ENCODE data around the gene SYK. TPM values are rescaled to one million over a fixed set of nuclear protein-coding genes. Genes with fewer than 3 reads are reported as not detected.
A peak's percentile ranks its signal among the peaks of the same experiment; 100 is the strongest.
"Not testable (repeated sequence)": the region's sequence is repeated elsewhere in the genome, so short reads cannot be mapped to it uniquely, and the experiment has no call there.

SYK gene
- total RNA-seq (10 to 100 TPM in 1 of 5 experiments, 1 to 10 TPM in 3, under 1 TPM in 1; 0.41 to 71.6 (median 2.4) TPM), polyA plus RNA-seq (under 1 TPM; 0.26 to 0.31 TPM), total RNA-seq (not detected)

DNA sequence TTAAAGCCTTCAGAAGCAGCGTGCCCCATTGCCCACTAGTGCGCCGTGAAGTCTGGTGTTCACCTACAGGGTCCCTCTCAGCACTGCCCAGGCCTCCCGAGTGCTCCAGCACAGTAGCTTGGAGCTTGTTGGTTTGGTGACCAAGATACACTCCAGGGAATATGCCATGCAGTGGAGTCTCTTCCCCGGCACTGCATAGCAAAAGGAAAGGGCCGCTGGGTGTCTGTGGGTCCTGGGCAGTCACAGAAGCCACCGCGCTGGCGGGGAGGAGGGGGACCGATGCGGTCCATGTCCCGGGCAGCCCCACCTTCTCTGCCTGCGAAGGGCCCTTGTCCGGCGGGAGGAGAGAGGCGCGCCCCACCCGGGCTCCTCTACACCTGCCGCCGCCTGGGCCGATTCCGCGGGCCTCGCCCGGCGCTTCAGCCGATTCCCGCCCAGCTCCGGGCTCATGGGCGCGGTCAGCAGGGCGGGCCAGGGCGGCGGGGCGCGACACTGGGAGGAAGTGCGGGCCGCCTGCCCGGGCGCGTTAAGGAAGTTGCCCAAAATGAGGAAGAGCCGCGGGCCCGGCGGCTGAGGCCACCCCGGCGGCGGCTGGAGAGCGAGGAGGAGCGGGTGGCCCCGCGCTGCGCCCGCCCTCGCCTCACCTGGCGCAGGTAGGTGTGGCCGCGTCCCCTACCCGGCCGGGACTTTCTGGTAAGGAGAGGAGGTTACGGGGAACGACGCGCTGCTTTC is at the start of gene SYK:
Gene SYK, plus strand, starts transcription at position 579 of the 732 bp plus-strand sequence. CDS start 42,080 bp downstream, outside the sequence.
- peaks cover 65 to 88% (median 76%) of the 10 kb centered on the region in 5 donors for H3K27me3 Mint-ChIP-seq
- no peaks in the 10 kb centered on the region for H3K4me1 ChIP-seq (ENCODE audit: control insufficient read depth in 2 of 2, insufficient read depth in 2 of 2, low read length in 2 of 2)
- no peak within 1 kb of the TSS for H3K27ac ChIP-seq (ENCODE audit: low read depth, low read length)
- H3K27ac Mint-ChIP-seq, result no peak within 1 kb of the TSS
- ChIA-PET POLR2A (no interaction called here), CTCF (interaction anchor here (0.6 kb wide), 1 partner anchor 9 kb away, joined by 3 read pairs; no protein-coding TSS in a partner anchor)
- peak within 1 kb of the TSS in 9 of 10 donors; percentile 52 to 83 (median 72) for H3K4me3 Mint-ChIP-seq
- DNase-seq (peak in 1 of 9 donors; percentile 38), ATAC-seq (peak; percentile 81)
- peaks cover 0 to 15% of the 10 kb centered on the region in 2 donors for H3K27me3 ChIP-seq (ENCODE audit: control insufficient read depth in 2 of 2, insufficient read depth in 2 of 2, low read length in 2 of 2)
- intact Hi-C loops (cut with micrococcal nuclease), result no loop called here
- H3K9me3 Mint-ChIP-seq, result no peaks in the 10 kb centered on the region
- H3K9me3 ChIP-seq (ENCODE audit: control insufficient read depth in 2 of 3, low read length in 3 of 3), result no peaks in the 10 kb centered on the region
- H3K36me3 Mint-ChIP-seq, result no peaks in the 10 kb centered on the region
- H3K36me3 ChIP-seq (ENCODE audit: control insufficient read depth in 2 of 3, insufficient read depth in 3 of 3, low read length in 3 of 3), result no peaks in the 10 kb centered on the region
- H3K4me3 ChIP-seq (ENCODE audit: low read length), result no peak within 1 kb of the TSS
- peaks cover 0 to 14% (median 5%) of the 10 kb centered on the region in 7 donors for H3K4me1 Mint-ChIP-seq

DNA sequence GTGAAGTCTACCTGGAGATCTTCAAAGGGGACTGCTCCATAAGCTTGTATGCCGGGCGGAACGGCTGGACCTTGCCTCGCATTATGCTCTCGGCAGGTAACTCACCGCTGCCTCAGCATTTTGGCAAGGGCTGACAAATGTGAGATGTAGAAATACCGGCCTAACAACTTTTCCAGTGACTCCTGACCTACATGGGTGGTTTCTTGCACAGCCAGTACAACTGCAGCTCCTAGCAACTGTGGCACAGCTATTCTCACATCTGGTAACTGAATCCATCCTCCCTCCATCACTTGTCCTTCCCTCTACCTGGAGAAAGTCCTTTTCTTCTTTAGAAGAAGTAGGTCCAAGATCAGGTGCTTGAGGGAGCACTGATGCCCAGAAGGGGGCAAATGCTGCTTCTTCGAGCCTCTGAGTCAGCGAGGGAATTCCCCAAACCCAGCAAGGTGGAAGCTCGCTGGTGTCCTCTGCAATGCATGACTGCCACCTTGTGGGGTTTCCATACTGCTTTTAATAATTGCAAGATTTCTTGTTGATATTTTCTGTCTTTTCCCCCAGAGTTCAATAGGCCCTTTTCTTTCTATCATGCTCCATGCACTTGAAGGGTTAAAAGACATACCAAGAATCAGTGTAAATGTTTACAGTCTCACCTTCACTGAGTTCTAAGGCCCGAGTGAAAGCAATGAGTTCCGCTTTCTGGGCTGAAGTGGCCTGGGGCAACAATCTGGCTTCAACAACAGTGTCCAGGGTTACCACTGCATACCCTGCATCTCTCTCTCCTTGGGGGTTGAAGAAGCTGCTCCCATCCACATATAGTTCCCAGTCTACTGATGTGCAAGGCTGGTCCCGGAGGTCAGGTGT is 45.9 kb upstream of the SYK start:
- CTCF ChIA-PET; H3K27me3 ChIP-seq (ENCODE audit: control insufficient read depth in 2 of 2, insufficient read depth in 2 of 2, low read length in 2 of 2); H3K36me3 ChIP-seq (ENCODE audit: control insufficient read depth in 2 of 3, insufficient read depth in 3 of 3, low read length in 3 of 3); H3K9me3 Mint-ChIP-seq; H3K9me3 ChIP-seq (ENCODE audit: control insufficient read depth in 2 of 3, low read length in 3 of 3); H3K4me3 ChIP-seq (ENCODE audit: low read length); H3K4me1 Mint-ChIP-seq; H3K27ac Mint-ChIP-seq; H3K4me3 Mint-ChIP-seq; H3K27me3 Mint-ChIP-seq; H3K36me3 Mint-ChIP-seq; ATAC-seq; H3K27ac ChIP-seq (ENCODE audit: low read depth, low read length); POLR2A ChIA-PET; H3K4me1 ChIP-seq (ENCODE audit: control insufficient read depth in 2 of 2, insufficient read depth in 2 of 2, low read length in 2 of 2): not testable (repeated sequence)
- DNase-seq, result peak in 8 of 9 donors; percentile 13 to 48 (median 32)
- intact Hi-C loops (cut with micrococcal nuclease), result loop anchor here (2.0 to 5.0 kb wide), 5 partner anchors 115 to 1158 kb away; no protein-coding TSS in a partner anchor

DNA sequence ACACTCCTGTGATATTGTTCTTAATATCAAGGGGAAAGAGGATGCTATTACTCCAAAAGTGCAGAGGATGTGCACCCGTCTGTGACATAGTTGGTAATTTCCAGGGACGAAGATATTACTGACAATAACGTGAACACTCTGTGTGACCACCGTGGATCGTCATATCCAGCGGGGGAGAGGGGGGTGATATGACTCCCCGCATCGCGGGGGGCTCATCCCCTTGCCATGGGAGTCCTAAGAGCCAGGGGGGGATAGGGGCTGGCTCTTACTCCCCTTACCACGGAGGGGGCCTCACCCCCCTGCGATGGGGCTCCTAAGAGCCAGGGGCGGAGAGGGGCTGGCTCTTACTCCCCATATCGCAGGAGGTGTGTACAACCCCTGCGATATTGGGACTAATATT is 41.0 kb upstream of the SYK start:
- H3K36me3 ChIP-seq (ENCODE audit: control insufficient read depth in 2 of 3, insufficient read depth in 3 of 3, low read length in 3 of 3); H3K4me3 Mint-ChIP-seq; CTCF ChIA-PET; H3K27me3 Mint-ChIP-seq; intact Hi-C loops (cut with micrococcal nuclease); H3K9me3 Mint-ChIP-seq; H3K4me1 Mint-ChIP-seq; H3K27ac ChIP-seq (ENCODE audit: low read depth, low read length); POLR2A ChIA-PET; H3K4me1 ChIP-seq (ENCODE audit: control insufficient read depth in 2 of 2, insufficient read depth in 2 of 2, low read length in 2 of 2); DNase-seq; H3K9me3 ChIP-seq (ENCODE audit: control insufficient read depth in 2 of 3, low read length in 3 of 3); H3K27me3 ChIP-seq (ENCODE audit: control insufficient read depth in 2 of 2, insufficient read depth in 2 of 2, low read length in 2 of 2); H3K36me3 Mint-ChIP-seq; H3K4me3 ChIP-seq (ENCODE audit: low read length); ATAC-seq; H3K27ac Mint-ChIP-seq: not testable (repeated sequence)

DNA sequence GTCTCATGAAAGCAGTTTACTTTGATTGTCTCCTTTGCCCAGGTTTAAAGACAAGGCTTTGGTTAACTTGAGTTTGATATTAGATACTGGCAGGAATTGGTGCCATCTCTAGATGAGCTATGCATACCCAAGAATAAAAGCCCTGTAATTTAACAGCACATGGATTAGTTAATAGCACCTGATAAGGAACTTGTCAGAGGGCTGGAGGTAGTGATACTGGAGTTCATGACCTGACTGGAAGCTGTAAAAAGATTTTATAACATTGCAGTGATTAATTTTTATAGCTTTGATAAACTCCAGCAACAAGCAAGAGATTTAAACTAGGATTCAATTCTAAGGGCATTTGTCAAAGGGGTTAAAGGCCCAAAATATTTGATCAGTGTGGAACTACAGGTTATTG is 34.9 kb upstream of the SYK start:
- CTCF ChIA-PET, result no interaction called here
- Mint-ChIP-seq H3K36me3 (no peaks in the 10 kb centered on the region), H3K9me3 (peaks cover 0 to 25% (median 6%) of the 10 kb centered on the region in 11 donors), H3K4me3 (no peak overlapping the region), H3K4me1 (no peaks in the 10 kb centered on the region), H3K27ac (no peak overlapping the region), H3K27me3 (peaks cover 0 to 25% (median 11%) of the 10 kb centered on the region in 5 donors)
- intact Hi-C loops (cut with micrococcal nuclease), result no loop called here
- no peaks in the 10 kb centered on the region for H3K4me1 ChIP-seq (ENCODE audit: control insufficient read depth in 2 of 2, insufficient read depth in 2 of 2, low read length in 2 of 2)
- DNase-seq (no peak), ATAC-seq (no peak)
- H3K27ac ChIP-seq (ENCODE audit: low read depth, low read length), result no peak overlapping the region
- POLR2A ChIA-PET, result no interaction called here
- no peak overlapping the region for H3K4me3 ChIP-seq (ENCODE audit: low read length)
- no peaks in the 10 kb centered on the region for H3K9me3 ChIP-seq (ENCODE audit: control insufficient read depth in 2 of 3, low read length in 3 of 3)
- no peaks in the 10 kb centered on the region for H3K27me3 ChIP-seq (ENCODE audit: control insufficient read depth in 2 of 2, insufficient read depth in 2 of 2, low read length in 2 of 2)
- no peaks in the 10 kb centered on the region for H3K36me3 ChIP-seq (ENCODE audit: control insufficient read depth in 2 of 3, insufficient read depth in 3 of 3, low read length in 3 of 3)

DNA sequence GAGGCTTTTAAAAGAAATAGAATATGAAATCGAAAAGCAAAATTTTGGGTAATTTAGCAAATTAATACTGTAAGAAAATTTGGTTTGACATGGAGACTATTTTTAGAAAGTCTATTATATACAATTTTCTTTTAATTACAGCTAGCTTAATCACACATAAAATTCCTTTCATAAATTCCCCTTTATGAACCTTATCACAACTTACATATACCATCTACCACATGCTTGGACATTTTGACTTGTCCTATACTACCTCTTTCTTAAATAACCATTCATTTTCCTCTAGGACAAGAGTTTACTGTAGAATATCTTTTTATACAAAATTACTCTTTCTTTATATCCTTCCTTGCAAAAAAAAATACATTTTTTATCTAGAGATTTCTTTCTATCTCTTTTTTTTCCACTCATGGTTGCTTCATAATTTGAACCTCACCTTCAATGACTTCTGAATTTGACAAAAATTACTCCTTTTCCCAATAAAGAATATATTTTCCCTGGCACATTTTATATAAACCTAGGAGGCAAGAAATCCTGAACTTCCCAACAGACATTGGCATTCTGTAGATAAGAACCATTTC is 34.0 kb upstream of the SYK start:
- no peak for ATAC-seq
- Histone ChIP-seq H3K4me3 (ENCODE audit: low read length) (no peak overlapping the region), H3K9me3 (ENCODE audit: control insufficient read depth in 2 of 3, low read length in 3 of 3) (no peaks in the 10 kb centered on the region), H3K36me3 (ENCODE audit: control insufficient read depth in 2 of 3, insufficient read depth in 3 of 3, low read length in 3 of 3) (no peaks in the 10 kb centered on the region), H3K27me3 (ENCODE audit: control insufficient read depth in 2 of 2, insufficient read depth in 2 of 2, low read length in 2 of 2) (no peaks in the 10 kb centered on the region), H3K27ac (ENCODE audit: low read depth, low read length) (no peak overlapping the region), H3K4me1 (ENCODE audit: control insufficient read depth in 2 of 2, insufficient read depth in 2 of 2, low read length in 2 of 2) (no peaks in the 10 kb centered on the region)
- Mint-ChIP-seq H3K9me3 (peaks cover 0 to 25% (median 6%) of the 10 kb centered on the region in 11 donors), H3K27me3 (peaks cover 0 to 30% (median 17%) of the 10 kb centered on the region in 5 donors), H3K27ac (no peak overlapping the region), H3K4me3 (no peak overlapping the region), H3K4me1 (no peaks in the 10 kb centered on the region), H3K36me3 (no peaks in the 10 kb centered on the region)
- CTCF ChIA-PET, result no interaction called here
- POLR2A ChIA-PET, result no interaction called here
- intact Hi-C loops (cut with micrococcal nuclease), result no loop called here
- no peak for DNase-seq

DNA sequence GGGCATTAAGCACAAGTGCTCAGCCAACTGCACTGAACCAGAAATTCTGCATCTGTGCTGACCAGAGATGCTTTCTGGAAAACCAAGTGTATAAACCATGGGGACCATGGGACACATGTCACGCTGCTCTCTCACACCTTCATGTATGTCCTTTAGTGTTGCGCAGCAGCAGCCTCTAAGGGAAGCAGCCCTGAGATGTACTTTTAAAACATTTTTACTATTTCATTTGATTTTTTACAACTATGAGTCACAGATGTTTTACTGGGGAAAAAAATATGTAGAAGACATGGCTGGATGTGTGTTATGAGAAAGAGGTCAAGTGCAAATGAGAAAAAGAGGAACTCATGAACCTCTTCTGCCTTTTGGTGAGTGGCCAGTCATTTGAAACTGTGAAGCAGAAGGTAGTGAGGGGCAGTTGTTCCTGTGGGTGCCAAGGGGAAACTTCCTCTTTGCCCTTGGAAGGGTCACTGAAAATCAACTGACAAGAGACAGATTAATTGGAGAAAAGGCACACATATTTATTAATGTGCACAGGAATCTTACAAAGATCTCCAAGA is 31.4 kb upstream of the SYK start:
- ATAC-seq (peak; percentile 66), DNase-seq (no peak)
- H3K9me3 Mint-ChIP-seq, result peaks cover 0 to 25% (median 6%) of the 10 kb centered on the region in 11 donors
- H3K36me3 Mint-ChIP-seq, result no peaks in the 10 kb centered on the region
- H3K27ac Mint-ChIP-seq, result no peak overlapping the region
- ChIA-PET CTCF (no interaction called here), POLR2A (no interaction called here)
- H3K4me3 Mint-ChIP-seq, result no peak overlapping the region
- no peaks in the 10 kb centered on the region for H3K36me3 ChIP-seq (ENCODE audit: control insufficient read depth in 2 of 3, insufficient read depth in 3 of 3, low read length in 3 of 3)
- intact Hi-C loops (cut with micrococcal nuclease), result no loop called here
- no peaks in the 10 kb centered on the region for H3K4me1 ChIP-seq (ENCODE audit: control insufficient read depth in 2 of 2, insufficient read depth in 2 of 2, low read length in 2 of 2)
- no peak overlapping the region for H3K27ac ChIP-seq (ENCODE audit: low read depth, low read length)
- H3K27me3 ChIP-seq (ENCODE audit: control insufficient read depth in 2 of 2, insufficient read depth in 2 of 2, low read length in 2 of 2), result no peaks in the 10 kb centered on the region
- H3K27me3 Mint-ChIP-seq, result peaks cover 0 to 39% (median 22%) of the 10 kb centered on the region in 5 donors
- no peak overlapping the region for H3K4me3 ChIP-seq (ENCODE audit: low read length)
- H3K4me1 Mint-ChIP-seq, result peaks cover 0 to 1% (median 0%) of the 10 kb centered on the region in 7 donors
- H3K9me3 ChIP-seq (ENCODE audit: control insufficient read depth in 2 of 3, low read length in 3 of 3), result no peaks in the 10 kb centered on the region

All from naive thymus-derived CD4-positive, alpha-beta T cell (primary cell).